Right lobe of liver (tissue), 6 donors: ENCODE results near the gene ESPNL. TPM values are rescaled to one million over a fixed set of nuclear protein-coding genes. Genes with fewer than 3 reads are reported as not detected.

Experiments used
- ATAC-seq, 4 donors: fragments of 200-7000 bp; cut with Tn5 transposase; one replicate each; pipeline ENCODE4 v1.9.1; 2020; ENCODE audit warnings: mild to moderate bottlenecking in 4 of 4, moderate library complexity in 4 of 4
- DNase-seq, 3 donors: peaks; one replicate each; pipeline ENCODE4 v3.0.0-alpha.2; 2020
- H3K27ac ChIP-seq, 3 donors: fragments of 200-600 bp; one replicate each; pipeline ENCODE4 v1.8.0; 2022
- H3K27me3 ChIP-seq, 2 donors: fragments of 200-600 bp; one replicate each; pipeline ENCODE4 v1.8.0; 2022
- H3K36me3 ChIP-seq, 4 donors: fragments of 200-600 bp; sonication (generic) in 1 of 4; one replicate each; pipeline versions ENCODE4 v1.5.1 to v1.8.0; 2017 to 2022; ENCODE audit warnings: control low read depth in 1 of 4
- H3K4me1 ChIP-seq, 4 donors: fragments of 200-600 bp; sonication (generic) in 1 of 4; one replicate each; pipeline versions ENCODE4 v1.5.1 to v1.8.0; 2017 to 2022; ENCODE audit warnings: control low read depth in 1 of 4
- H3K4me3 ChIP-seq, 3 donors: fragments of 200-600 bp; one replicate each; pipeline ENCODE4 v1.8.0; 2022
- H3K9me3 ChIP-seq, 4 donors: fragments of 200-600 bp; sonication (generic) in 1 of 4; one replicate each; pipeline versions ENCODE4 v1.5.1 to v1.8.0; 2017 to 2022; ENCODE audit warnings: control low read depth in 1 of 4
- CTCF ChIP-seq, 4 donors: fragments of 200-600 bp in 3 of 4; fragments of 450-650 bp in 1 of 4; IDR thresholded peaks; one replicate each; pipeline versions ENCODE4 v1.5.1 to v1.8.0; 2016 to 2022; ENCODE audit warnings: antibody characterized with exemption in 4 of 4, mild to moderate bottlenecking in 2 of 4
- POLR2A ChIP-seq: fragments of 450-650 bp; IDR thresholded peaks from one replicate; pipeline ENCODE4 v1.6.1; 2017; ENCODE audit warnings: antibody characterized with exemption, mild to moderate bottlenecking
- WGBS: methylation state at CpG from one replicate; pipeline ENCODE4 v1.1.6; 2018; ENCODE audit warnings: low coverage, low lambda C conversion rate; ENCODE audit not compliant: insufficient coverage; ENCODE audit errors: missing lambda C conversion rate; 5-methylcytosine and 5-hydroxymethylcytosine counted together
- intact Hi-C, 2 donors: fragments of 100-400 bp; cut with DNase I; formaldehyde crosslinking; loops; one replicate each; pipeline versions ENCODE4 v1.11.2 to v1.14.1; 2022
- total RNA-seq, 6 experiments: library from RNA; depleted of rRNA in 2 of 6; stranded (reverse); fragments of >200 nt in 2 of 6; fragmentation: NEBNext Ultra II Directional in 3 of 6; extraction: Animal tissue kit (Norgen Biotek cat#: 25700) in 3 of 6; gene quantifications; one replicate each; pipeline versions ENCODE4 v1.1.0 to v1.2.4, GENCODE V29; 2016 to 2023
- donor health status: DM: no; HTN: yes; CAD: no.
- donor health status: DM: no; HTN: no; CAD: no.
- donor health status: DM: no; HTN: no; CAD: no.
- donor health status: DM: no; HTN: yes; CAD: no.
- donor health status: DM: no; HTN: yes; CAD: no.

ESPNL gene
- total RNA-seq, 6 experiments from 2014 or later: 0.11 to 1.1 (median 0.50) TPM

- no peak for ATAC-seq
- Histone ChIP-seq H3K27ac (no peak overlapping the region), H3K4me1 (peaks cover 0 to 6% (median 0%) of the 10 kb centered on the region in 4 donors), H3K27me3 (no peaks in the 10 kb centered on the region), H3K4me3 (no peak overlapping the region), H3K9me3 (no peaks in the 10 kb centered on the region), H3K36me3 (no peaks in the 10 kb centered on the region)
- no peak for DNase-seq
- TF ChIP-seq CTCF (IDR thresholded peaks at IDR 0.05): no peak
- no peak for TF ChIP-seq POLR2A
- 100% methylated on average over 3 of the region's 60 CpGs for WGBS
- intact Hi-C loops: no loop called here
Measured at GRCh38 chr2:238140721-238141540, 40.8 kb downstream of the ESPNL start.

GRCh38 chr2:238141541-238142318, 41.6 kb downstream of the ESPNL start:
- Histone ChIP-seq H3K4me1 (peaks cover 0 to 5% (median 0%) of the 10 kb centered on the region in 4 donors), H3K36me3 (no peaks in the 10 kb centered on the region), H3K27ac (no peak overlapping the region), H3K9me3 (no peaks in the 10 kb centered on the region), H3K27me3 (no peaks in the 10 kb centered on the region), H3K4me3 (no peak overlapping the region)
- DNase-seq: no peak
- WGBS: 70% methylated on average over 3 of the region's 10 CpGs
- TF ChIP-seq CTCF (IDR thresholded peaks at IDR 0.05): no peak
- no peak for TF ChIP-seq POLR2A
- intact Hi-C loops: no loop called here
- ATAC-seq: no peak

GRCh38 chr2:238142382-238143205, 42.5 kb downstream of the ESPNL start:
- Histone ChIP-seq H3K27me3 (no peaks in the 10 kb centered on the region), H3K9me3 (no peaks in the 10 kb centered on the region), H3K4me1 (no peaks in the 10 kb centered on the region), H3K36me3 (no peaks in the 10 kb centered on the region), H3K27ac (no peak overlapping the region), H3K4me3 (no peak overlapping the region)
- 94% methylated on average over 3 of the region's 30 CpGs for WGBS
- TF ChIP-seq CTCF (IDR thresholded peaks at IDR 0.05) (no peak), POLR2A (no peak)
- intact Hi-C loops: no loop called here
- DNase-seq (no peak), ATAC-seq (no peak)

- Histone ChIP-seq H3K4me3 (no peak overlapping the region), H3K27me3 (no peaks in the 10 kb centered on the region), H3K36me3 (no peaks in the 10 kb centered on the region), H3K9me3 (no peaks in the 10 kb centered on the region), H3K27ac (no peak overlapping the region), H3K4me1 (no peaks in the 10 kb centered on the region)
- no peak for DNase-seq
- WGBS: 95% methylated on average over 3 of the region's 20 CpGs
- intact Hi-C loops: no loop called here
- peak in 1 of 4 donors; percentile 20 for ATAC-seq
- TF ChIP-seq CTCF (IDR thresholded peaks at IDR 0.05): no peak
- no peak for TF ChIP-seq POLR2A
Measured at GRCh38 chr2:238143239-238143951, 43.3 kb downstream of the ESPNL start.
